Caco-2 (cell line): ENCODE results near the gene DMBX1. TPM values are rescaled to one million over a fixed set of nuclear protein-coding genes. Genes with fewer than 3 reads are reported as not detected.

Experiments used
- BruUV-seq: library from RNA; stranded (reverse); fragments of 400-500 nt; replicated peaks from 2 replicates; lab custom pipeline; 2021; lab: Mats Ljungman, UMichigan
- CTCF ChIA-PET: fragments of 300-600 bp; sonication (Branson Sonifier 250); formaldehyde crosslinking; loops from one replicate; lab custom pipeline; 2022; ENCODE audit warnings: antibody characterized with exemption; lab: Charles Lee
- POLR2A ChIA-PET: fragments of 300-600 bp; sonication (Branson Sonifier 250); formaldehyde crosslinking; loops from one replicate; lab custom pipeline; 2022; ENCODE audit warnings: antibody characterized with exemption; lab: Charles Lee
- DNase-seq, 2 experiments: peaks; one replicate each; pipeline versions ENCODE4 v3.0.0 to v3.0.0-alpha.2; 2020 to 2022
- H3K27me3 ChIP-seq: replicated peaks from 2 replicates; pipeline ENCODE4 v1.6.0; 2011; ENCODE audit warnings: low read length; ENCODE audit not compliant: control insufficient read depth, insufficient read depth
- H3K36me3 ChIP-seq: 2 replicates; pipeline ENCODE4 v1.5.1; 2011; ENCODE audit warnings: low read length; ENCODE audit not compliant: control insufficient read depth, insufficient read depth
- H3K4me1 ChIP-seq: fragments of 250-450 bp; sonication (Bioruptor Pico); 2 replicates; pipeline ENCODE4 v1.5.1; 2020; ENCODE audit warnings: mild to moderate bottlenecking
- H3K4me3 ChIP-seq: 2 replicates; pipeline ENCODE4 v1.5.1; 2011; ENCODE audit warnings: low read depth, mild to moderate bottlenecking, control low read depth, low read length
- H3K9me3 ChIP-seq: fragments of 250-450 bp; sonication (Bioruptor Pico); 2 replicates; pipeline ENCODE4 v1.5.1; 2020; ENCODE audit warnings: mild to moderate bottlenecking, moderate library complexity
- H3K27ac Mint-ChIP-seq: one replicate; pipeline ENCODE4 v1.8.0; 2022; ENCODE audit warnings: mixed read lengths; ENCODE audit not compliant: unreplicated experiment
- H3K27me3 Mint-ChIP-seq: one replicate; pipeline ENCODE4 v1.8.0; 2022; ENCODE audit warnings: mixed read lengths; ENCODE audit not compliant: insufficient read depth, unreplicated experiment
- H3K36me3 Mint-ChIP-seq: one replicate; pipeline ENCODE4 v1.8.0; 2022; ENCODE audit warnings: mild to moderate bottlenecking, mixed read lengths; ENCODE audit not compliant: insufficient read depth, unreplicated experiment
- H3K4me1 Mint-ChIP-seq: one replicate; pipeline ENCODE4 v1.8.0; 2022; ENCODE audit warnings: low read depth, mixed read lengths; ENCODE audit not compliant: unreplicated experiment
- H3K4me3 Mint-ChIP-seq: one replicate; pipeline ENCODE4 v1.8.0; 2022; ENCODE audit warnings: mild to moderate bottlenecking, moderate library complexity, mixed read lengths; ENCODE audit not compliant: unreplicated experiment
- H3K9me3 Mint-ChIP-seq: one replicate; pipeline ENCODE4 v1.8.0; 2022; ENCODE audit warnings: mixed read lengths; ENCODE audit not compliant: unreplicated experiment
- intact Hi-C: fragments of 100-400 bp; cut with micrococcal nuclease; formaldehyde crosslinking; loops from one replicate; pipeline ENCODE4 v1.10.0; 2022; ENCODE audit not compliant: unreplicated experiment
- total RNA-seq: library from RNA; stranded (reverse); gene quantifications from 2 replicates; pipeline ENCODE4 v1.2.3, GENCODE V29; 2022
- TF ChIP-seq, protein P1 (sequence below), 2 experiments: fragments of 200-600 bp in 1 of 2; IDR thresholded peaks; 1 replicate in 1 of 2; 2 replicates in 1 of 2; pipeline versions ENCODE4 v1.5.1 to v1.8.0; 2011 to 2022; ENCODE audit warnings: antibody characterized with exemption in 1 of 2, control low read depth in 1 of 2, inconsistent platforms in 1 of 2, low read depth in 1 of 2, low read length in 1 of 2, mild to moderate bottlenecking in 1 of 2, moderate library complexity in 1 of 2; ENCODE audit not compliant: insufficient read depth in 1 of 2, severe bottlenecking in 1 of 2, unreplicated experiment in 1 of 2

The DMBX1 gene
- total RNA-seq, 1 experiment from 2014 or later: 0.16 TPM

DNA sequence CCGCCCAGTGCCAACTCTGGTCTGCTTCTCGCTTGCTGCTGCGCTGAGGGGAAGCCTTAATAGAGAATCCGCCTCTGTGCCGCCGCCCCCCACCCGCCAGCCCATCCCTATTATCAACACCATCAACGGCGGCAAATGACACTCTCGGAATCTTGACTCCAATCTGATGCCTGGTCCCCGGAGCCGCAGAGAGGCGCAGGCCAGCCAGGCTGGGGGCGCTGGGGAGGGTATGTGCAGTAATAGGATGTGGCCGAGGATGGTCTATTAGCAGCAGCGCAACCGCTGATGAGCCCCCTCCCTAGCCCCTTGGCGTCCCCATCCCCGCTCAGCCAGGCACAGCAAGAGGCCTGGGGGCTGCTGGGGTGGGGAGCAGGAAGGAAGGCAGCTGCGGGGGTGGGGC is 15.1 kb upstream of the DMBX1 start:
- no peak for DNase-seq
- Histone ChIP-seq H3K4me1 (no peaks in the 10 kb centered on the region), H3K36me3 (no peaks in the 10 kb centered on the region), H3K4me3 (no peak overlapping the region), H3K27me3 (no peaks in the 10 kb centered on the region), H3K9me3 (no peaks in the 10 kb centered on the region)
- TF ChIP-seq, protein P1, sequence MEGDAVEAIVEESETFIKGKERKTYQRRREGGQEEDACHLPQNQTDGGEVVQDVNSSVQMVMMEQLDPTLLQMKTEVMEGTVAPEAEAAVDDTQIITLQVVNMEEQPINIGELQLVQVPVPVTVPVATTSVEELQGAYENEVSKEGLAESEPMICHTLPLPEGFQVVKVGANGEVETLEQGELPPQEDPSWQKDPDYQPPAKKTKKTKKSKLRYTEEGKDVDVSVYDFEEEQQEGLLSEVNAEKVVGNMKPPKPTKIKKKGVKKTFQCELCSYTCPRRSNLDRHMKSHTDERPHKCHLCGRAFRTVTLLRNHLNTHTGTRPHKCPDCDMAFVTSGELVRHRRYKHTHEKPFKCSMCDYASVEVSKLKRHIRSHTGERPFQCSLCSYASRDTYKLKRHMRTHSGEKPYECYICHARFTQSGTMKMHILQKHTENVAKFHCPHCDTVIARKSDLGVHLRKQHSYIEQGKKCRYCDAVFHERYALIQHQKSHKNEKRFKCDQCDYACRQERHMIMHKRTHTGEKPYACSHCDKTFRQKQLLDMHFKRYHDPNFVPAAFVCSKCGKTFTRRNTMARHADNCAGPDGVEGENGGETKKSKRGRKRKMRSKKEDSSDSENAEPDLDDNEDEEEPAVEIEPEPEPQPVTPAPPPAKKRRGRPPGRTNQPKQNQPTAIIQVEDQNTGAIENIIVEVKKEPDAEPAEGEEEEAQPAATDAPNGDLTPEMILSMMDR (IDR thresholded peaks at IDR 0.05; ENCODE audit: insufficient read depth in 1 of 2, low read depth in 1 of 2, low read length in 1 of 2, severe bottlenecking in 1 of 2, unreplicated experiment in 1 of 2): no peak
- BruUV-seq: no TSS peak
- ChIA-PET POLR2A (no interaction called here), CTCF (no interaction called here)
- Mint-ChIP-seq H3K27me3 (peaks cover 7% of the 10 kb centered on the region), H3K36me3 (no peaks in the 10 kb centered on the region), H3K9me3 (no peaks in the 10 kb centered on the region), H3K4me1 (no peaks in the 10 kb centered on the region), H3K4me3 (no peak overlapping the region), H3K27ac (no peak overlapping the region)
- intact Hi-C loops: no loop called here

DNA sequence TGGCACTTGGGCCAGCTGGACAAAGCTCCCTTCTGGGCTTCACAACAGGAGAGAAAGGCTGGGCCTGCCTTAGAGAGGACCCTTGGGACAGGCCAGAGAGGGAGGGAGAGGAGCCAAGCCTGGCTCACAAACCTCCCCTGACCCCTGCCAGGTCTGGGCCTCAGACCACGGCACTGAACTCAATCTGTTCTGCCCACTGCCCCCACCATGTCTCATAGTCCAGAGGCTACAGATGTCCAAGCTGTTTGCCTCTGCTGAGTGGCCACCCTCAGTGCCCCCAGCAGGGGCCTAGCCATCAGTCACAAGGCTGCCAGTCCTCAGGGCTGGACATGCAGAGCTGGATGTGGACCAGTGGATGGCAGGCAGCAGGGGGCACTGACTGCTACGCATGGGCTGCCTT is 13.0 kb upstream of the DMBX1 start:
- Mint-ChIP-seq H3K27me3 (peaks cover 4% of the 10 kb centered on the region), H3K36me3 (no peaks in the 10 kb centered on the region), H3K4me1 (no peaks in the 10 kb centered on the region), H3K27ac (no peak overlapping the region), H3K9me3 (no peaks in the 10 kb centered on the region), H3K4me3 (no peak overlapping the region)
- H3K36me3 ChIP-seq: no peaks in the 10 kb centered on the region
- ChIA-PET CTCF (interaction anchor here (0.6 kb wide), 1 partner anchor 49 kb away, joined by 3 read pairs; no protein-coding TSS in a partner anchor), POLR2A (no interaction called here)
- no peak for DNase-seq
- no peaks in the 10 kb centered on the region for H3K4me1 ChIP-seq
- H3K4me3 ChIP-seq: no peak overlapping the region
- H3K27me3 ChIP-seq: no peaks in the 10 kb centered on the region
- no peaks in the 10 kb centered on the region for H3K9me3 ChIP-seq
- intact Hi-C loops: loop anchor here (1.0 kb wide), 3 partner anchors 29 to 249 kb away; no protein-coding TSS in a partner anchor
- TF ChIP-seq, protein P1 (IDR thresholded peaks at IDR 0.05; ENCODE audit: insufficient read depth in 1 of 2, low read depth in 1 of 2, low read length in 1 of 2, severe bottlenecking in 1 of 2, unreplicated experiment in 1 of 2): no peak
- BruUV-seq: no TSS peak

DNA sequence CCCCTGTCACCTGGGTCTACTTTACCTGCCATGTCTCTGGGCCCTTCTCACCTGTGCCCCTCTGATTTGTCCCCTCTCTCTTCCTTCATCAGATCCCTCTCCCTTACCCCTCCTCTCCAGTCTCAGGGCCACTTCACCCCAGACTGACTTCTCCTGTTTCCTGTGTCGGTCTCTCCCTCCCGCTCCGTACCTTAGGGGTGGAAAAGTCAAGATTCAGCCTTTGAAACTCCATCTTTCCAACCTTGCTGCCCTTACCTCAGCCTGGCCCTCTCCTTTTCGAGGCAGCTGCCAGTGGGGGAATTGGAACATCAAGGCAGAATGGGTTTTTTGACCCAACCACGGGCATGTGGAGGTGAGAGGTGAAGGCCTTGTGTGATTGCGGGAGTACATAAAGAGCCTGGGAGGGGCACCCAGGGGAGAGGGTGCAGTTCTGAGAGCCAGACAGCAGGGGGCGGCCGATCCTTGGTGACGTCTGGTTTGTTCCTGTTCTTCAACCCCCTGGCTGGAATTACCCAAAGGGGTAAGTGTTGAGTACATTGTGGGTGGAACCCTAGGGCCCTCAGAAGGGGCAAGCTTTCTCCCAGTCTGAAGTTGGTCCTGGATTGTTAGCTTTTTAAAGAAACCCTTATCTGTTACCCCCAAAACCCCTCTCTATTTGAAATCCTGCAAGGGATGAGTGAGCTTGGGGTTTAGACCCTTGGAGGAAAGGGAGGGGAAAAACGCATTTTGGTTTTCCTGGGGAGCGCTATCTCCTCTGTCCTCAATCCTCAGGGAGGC is 12.3 kb upstream of the DMBX1 start:
- no TSS peak for BruUV-seq
- Mint-ChIP-seq H3K36me3 (no peaks in the 10 kb centered on the region), H3K27me3 (peaks cover 4% of the 10 kb centered on the region), H3K27ac (no peak overlapping the region), H3K4me3 (no peak overlapping the region), H3K9me3 (no peaks in the 10 kb centered on the region), H3K4me1 (no peaks in the 10 kb centered on the region)
- ChIA-PET CTCF (interaction anchor here (1.0 kb wide), 2 partner anchors 32 to 44 kb away, joined by 3 to 4 read pairs; no protein-coding TSS in a partner anchor), POLR2A (no interaction called here)
- Histone ChIP-seq H3K9me3 (no peaks in the 10 kb centered on the region), H3K27me3 (no peaks in the 10 kb centered on the region), H3K4me1 (no peaks in the 10 kb centered on the region), H3K4me3 (no peak overlapping the region), H3K36me3 (no peaks in the 10 kb centered on the region)
- intact Hi-C loops: loop anchor here (1.0 kb wide), 3 partner anchors 30 to 248 kb away; no protein-coding TSS in a partner anchor
- peak; percentile 61 to 79 for DNase-seq
- TF ChIP-seq, protein P1 (IDR thresholded peaks at IDR 0.05; ENCODE audit: insufficient read depth in 1 of 2, low read depth in 1 of 2, low read length in 1 of 2, severe bottlenecking in 1 of 2, unreplicated experiment in 1 of 2): peak; percentile 84
